Skeletal muscle tissue (tissue), 4 donors: ENCODE data around the gene ANKEF1. TPM values are rescaled to one million over a fixed set of nuclear protein-coding genes. Genes with fewer than 3 reads are reported as not detected.

Source experiments
- H3K27ac ChIP-seq: one replicate; pipeline ENCODE4 v1.7.0; 2013; ENCODE audit warnings: mild to moderate bottlenecking, low read depth, low read length, inconsistent platforms
- H3K27me3 ChIP-seq, 3 donors: one replicate each; pipeline ENCODE4 v1.7.0; 2013; ENCODE audit warnings: low read length in 3 of 3; ENCODE audit not compliant: control insufficient read depth in 3 of 3, insufficient read depth in 3 of 3
- H3K36me3 ChIP-seq, 3 donors: one replicate each; pipeline ENCODE4 v1.7.0; 2013; ENCODE audit warnings: low read length in 3 of 3; ENCODE audit not compliant: control insufficient read depth in 3 of 3, insufficient read depth in 3 of 3
- H3K4me1 ChIP-seq, 3 donors: one replicate each; pipeline ENCODE4 v1.7.0; 2013; ENCODE audit warnings: low read length in 3 of 3, mild to moderate bottlenecking in 3 of 3; ENCODE audit not compliant: control insufficient read depth in 3 of 3, insufficient read depth in 3 of 3
- H3K4me3 ChIP-seq, 3 donors: one replicate each; pipeline ENCODE4 v1.7.0; 2013; ENCODE audit warnings: low read length in 3 of 3
- H3K9ac ChIP-seq, 3 donors: one replicate each; pipeline ENCODE4 v1.7.0; 2013; ENCODE audit warnings: low read length in 3 of 3, mild to moderate bottlenecking in 3 of 3, moderate library complexity in 2 of 3, low read depth in 1 of 3
- H3K9me3 ChIP-seq, 3 donors: one replicate each; pipeline ENCODE4 v1.7.0; 2013; ENCODE audit warnings: low read length in 3 of 3; ENCODE audit not compliant: control insufficient read depth in 3 of 3
- total RNA-seq: library from RNA; depleted of rRNA; stranded (reverse); fragments of >200 nt; gene quantifications from one replicate; pipeline ENCODE4 v1.2.3, GENCODE V29; 2014
- donor health status: Osteomylitis.

ANKEF1 gene
- total RNA-seq, 1 donor from 2014 or later, result 1.0 TPM

- H3K36me3 ChIP-seq, result no peaks in the 10 kb centered on the region
- no peak overlapping the region for H3K27ac ChIP-seq
- no peaks in the 10 kb centered on the region for H3K27me3 ChIP-seq
- H3K9ac ChIP-seq, result no peak overlapping the region
- no peaks in the 10 kb centered on the region for H3K9me3 ChIP-seq
- H3K4me1 ChIP-seq, result no peaks in the 10 kb centered on the region
- no peak overlapping the region for H3K4me3 ChIP-seq
These were observed 29.9 kb upstream of the ANKEF1 start for GRCh38 chr20:10004900-10005299.

GRCh38 chr20:10005885-10006284, 28.9 kb upstream of the ANKEF1 start:
- Histone ChIP-seq H3K9me3 (no peaks in the 10 kb centered on the region), H3K36me3 (no peaks in the 10 kb centered on the region), H3K27me3 (no peaks in the 10 kb centered on the region), H3K4me1 (no peaks in the 10 kb centered on the region), H3K27ac (no peak overlapping the region), H3K4me3 (no peak overlapping the region), H3K9ac (no peak overlapping the region)

- no peak overlapping the region for H3K27ac ChIP-seq
- H3K4me3 ChIP-seq, result no peak overlapping the region
- no peaks in the 10 kb centered on the region for H3K27me3 ChIP-seq
- no peaks in the 10 kb centered on the region for H3K9me3 ChIP-seq
- no peaks in the 10 kb centered on the region for H3K36me3 ChIP-seq
- H3K4me1 ChIP-seq, result no peaks in the 10 kb centered on the region
- no peak overlapping the region for H3K9ac ChIP-seq
These were observed 28.2 kb upstream of the ANKEF1 start for GRCh38 chr20:10006447-10007090.

GRCh38 chr20:10007158-10007557, 27.6 kb upstream of the ANKEF1 start:
- Histone ChIP-seq H3K9me3 (no peaks in the 10 kb centered on the region), H3K4me1 (no peaks in the 10 kb centered on the region), H3K9ac (no peak overlapping the region), H3K27ac (no peak overlapping the region), H3K4me3 (no peak overlapping the region), H3K36me3 (no peaks in the 10 kb centered on the region), H3K27me3 (no peaks in the 10 kb centered on the region)

DNA sequence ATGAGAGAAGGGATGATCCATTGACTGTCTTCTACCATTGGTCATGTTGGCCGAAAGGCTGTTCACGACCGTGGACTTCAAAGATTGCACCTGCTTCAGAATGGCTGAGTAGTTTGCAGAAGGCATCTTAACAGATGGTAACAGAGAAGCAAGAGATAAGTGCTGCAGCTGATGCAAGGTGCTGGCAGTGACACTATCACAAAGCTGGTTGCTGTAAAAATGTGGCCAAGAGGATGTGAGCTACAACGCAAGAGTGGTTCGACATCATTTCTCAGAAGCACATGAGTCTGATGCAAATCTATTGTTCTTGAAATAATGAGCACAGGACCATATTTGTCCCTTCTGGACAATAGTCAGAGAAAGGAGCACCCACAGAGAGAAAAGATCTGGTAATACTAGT, 27.0 kb upstream of the ANKEF1 start:
- Histone ChIP-seq H3K4me1 (no peaks in the 10 kb centered on the region), H3K36me3 (no peaks in the 10 kb centered on the region), H3K27me3 (no peaks in the 10 kb centered on the region), H3K9ac (no peak overlapping the region), H3K9me3 (no peaks in the 10 kb centered on the region), H3K27ac (no peak overlapping the region), H3K4me3 (no peak overlapping the region)

GRCh38 chr20:10012464-10012863, 22.3 kb upstream of the ANKEF1 start:
- Histone ChIP-seq H3K4me3 (no peak overlapping the region), H3K27ac (no peak overlapping the region), H3K27me3 (no peaks in the 10 kb centered on the region), H3K36me3 (no peaks in the 10 kb centered on the region), H3K9me3 (no peaks in the 10 kb centered on the region), H3K9ac (no peak overlapping the region), H3K4me1 (no peaks in the 10 kb centered on the region)

DNA sequence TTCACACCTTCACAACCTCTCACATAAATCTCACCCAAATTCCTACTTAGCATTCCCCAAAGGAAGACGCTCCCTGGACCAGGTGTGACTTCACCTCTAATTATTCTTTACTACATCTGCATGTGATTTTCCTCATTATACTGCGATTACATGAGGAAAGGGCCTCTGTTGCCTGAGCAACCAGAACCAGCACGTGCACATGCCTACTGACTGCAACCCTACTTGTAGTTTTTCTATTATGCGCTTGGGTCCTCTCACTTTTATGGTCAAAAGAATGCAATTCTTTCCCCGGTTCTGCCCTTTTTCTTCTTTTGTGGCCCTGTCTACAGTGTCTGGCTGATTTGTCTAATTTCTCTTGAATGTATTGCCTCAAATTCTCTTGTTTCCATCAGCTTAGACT, 20.4 kb upstream of the ANKEF1 start:
- Histone ChIP-seq H3K9ac (no peak overlapping the region), H3K9me3 (peaks cover 0 to 2% (median 0%) of the 10 kb centered on the region in 3 donors), H3K4me1 (no peaks in the 10 kb centered on the region), H3K36me3 (no peaks in the 10 kb centered on the region), H3K27ac (no peak overlapping the region), H3K27me3 (no peaks in the 10 kb centered on the region), H3K4me3 (no peak overlapping the region)

- Histone ChIP-seq H3K4me3 (no peak overlapping the region), H3K9me3 (peaks cover 0 to 2% (median 0%) of the 10 kb centered on the region in 3 donors), H3K27ac (no peak overlapping the region), H3K9ac (no peak overlapping the region), H3K36me3 (no peaks in the 10 kb centered on the region), H3K27me3 (no peaks in the 10 kb centered on the region), H3K4me1 (no peaks in the 10 kb centered on the region)
These were observed 13.8 kb upstream of the ANKEF1 start for GRCh38 chr20:10020937-10021336.

DNA sequence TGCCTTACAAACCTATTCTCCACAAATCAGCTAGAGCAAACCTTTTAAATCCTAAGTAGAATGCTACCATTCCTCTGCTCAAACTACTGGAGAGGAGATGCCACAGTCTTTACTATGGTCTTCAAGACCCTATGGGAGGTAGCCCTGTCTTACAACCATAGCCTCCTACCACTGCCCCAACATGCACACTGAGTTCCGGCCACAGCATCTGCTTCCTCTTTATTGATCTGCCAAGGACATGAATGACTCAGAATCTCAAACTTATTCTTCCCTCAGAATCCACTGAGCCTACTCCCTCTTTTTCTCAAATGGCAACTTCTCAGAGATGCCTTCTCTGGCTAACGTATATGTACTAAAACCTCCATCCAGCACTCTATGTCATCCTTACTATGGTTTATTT, 12.2 kb upstream of the ANKEF1 start:
- H3K4me1 ChIP-seq, result no peaks in the 10 kb centered on the region
- no peaks in the 10 kb centered on the region for H3K27me3 ChIP-seq
- H3K4me3 ChIP-seq, result no peak overlapping the region
- peaks cover 0 to 2% (median 0%) of the 10 kb centered on the region in 3 donors for H3K9me3 ChIP-seq
- H3K36me3 ChIP-seq, result no peaks in the 10 kb centered on the region
- H3K27ac ChIP-seq, result no peak overlapping the region
- H3K9ac ChIP-seq, result no peak overlapping the region

DNA sequence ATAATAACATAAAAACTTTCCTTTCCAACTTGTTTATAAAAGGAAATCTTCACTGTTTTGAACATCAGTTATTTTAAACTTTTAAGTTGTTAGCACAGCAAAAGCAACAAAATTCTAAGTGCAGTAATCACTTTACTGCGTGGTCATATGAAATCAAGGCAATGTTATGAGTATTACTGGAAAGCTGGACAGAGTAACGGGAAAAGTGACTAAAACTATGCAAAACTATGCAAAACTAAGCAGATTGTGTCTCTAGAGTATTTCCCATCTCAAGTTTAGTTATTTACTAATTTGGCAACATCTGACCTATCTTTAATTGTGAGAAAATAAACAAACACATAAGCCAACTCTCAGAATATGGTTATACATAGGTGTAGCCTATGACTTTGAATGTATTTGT, 10.9 kb upstream of the ANKEF1 start:
- no peak overlapping the region for H3K27ac ChIP-seq
- no peaks in the 10 kb centered on the region for H3K36me3 ChIP-seq
- no peaks in the 10 kb centered on the region for H3K4me1 ChIP-seq
- H3K9me3 ChIP-seq, result peaks cover 0 to 2% (median 0%) of the 10 kb centered on the region in 3 donors
- no peaks in the 10 kb centered on the region for H3K27me3 ChIP-seq
- no peak overlapping the region for H3K4me3 ChIP-seq
- no peak overlapping the region for H3K9ac ChIP-seq
